Pons (tissue), 1 donor: ENCODE data around the gene TOB1.

Experiments used
- DNase-seq: peaks from one replicate; pipeline ENCODE4 v3.0.0-alpha.2; 2016; ENCODE audit warnings: low spot score

The TOB1 gene

GRCh38 chr17:50845240-50846147, 20.7 kb downstream of the TOB1 start:
- DNase-seq, result no peak

DNA sequence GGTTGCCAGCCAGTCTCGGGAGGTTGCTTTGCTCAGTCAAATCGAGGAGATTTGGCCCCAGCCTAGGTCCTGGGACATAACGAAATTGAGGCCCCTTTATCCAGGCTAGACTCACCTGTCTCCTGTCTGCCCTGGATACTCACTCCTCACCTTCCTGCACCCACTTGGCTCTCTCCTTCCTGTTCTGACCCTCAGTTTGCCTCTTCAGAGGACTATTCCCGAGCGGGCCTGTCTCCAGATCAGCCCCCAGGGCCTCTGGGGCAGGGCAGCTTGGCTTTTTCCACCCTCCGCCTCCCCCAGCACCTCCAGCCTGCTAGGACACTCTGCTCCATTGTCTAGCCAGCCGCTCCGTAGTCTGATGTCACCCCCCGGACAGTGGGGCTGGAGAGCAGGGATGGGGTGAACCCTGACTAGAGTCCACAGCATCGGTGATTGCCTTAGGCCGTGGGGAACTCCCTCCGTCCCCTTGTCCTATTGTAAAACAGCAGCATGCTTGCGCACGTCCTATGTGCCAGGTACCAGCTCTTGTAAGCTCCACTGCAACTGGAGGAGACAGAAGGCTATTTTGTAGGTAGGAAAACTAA, 21.9 kb downstream of the TOB1 start:
- DNase-seq, result peak; percentile 61

GRCh38 chr17:50843150-50843905, 22.8 kb downstream of the TOB1 start:
- DNase-seq, result no peak

GRCh38 chr17:50842506-50843149, 23.5 kb downstream of the TOB1 start:
- no peak for DNase-seq

DNA sequence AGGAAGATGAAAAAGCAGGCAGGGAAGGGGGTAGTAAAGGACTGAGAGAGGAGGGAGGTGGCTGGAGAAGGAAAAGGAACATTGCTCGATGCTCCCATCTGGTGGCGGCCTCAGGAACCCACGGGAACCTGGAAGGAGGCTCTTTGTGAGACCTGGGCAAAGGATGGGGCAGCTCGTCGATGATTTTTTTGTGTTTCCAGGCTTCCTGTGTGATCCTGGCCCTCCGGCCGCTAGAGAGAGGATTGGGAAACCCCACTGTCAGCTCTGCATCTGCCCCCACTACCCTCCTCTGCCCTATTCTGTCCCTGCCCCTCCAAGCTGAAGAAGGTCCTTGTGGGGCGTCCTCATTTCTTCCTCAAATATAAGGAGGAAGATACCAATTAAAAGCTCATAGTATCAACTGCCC, 24.2 kb downstream of the TOB1 start:
- peak; percentile 81 for DNase-seq

- no peak for DNase-seq
These were observed 24.7 kb downstream of the TOB1 start for GRCh38 chr17:50841277-50841948.

- DNase-seq, result no peak
These were observed 25.8 kb downstream of the TOB1 start for GRCh38 chr17:50840311-50840851.

DNA sequence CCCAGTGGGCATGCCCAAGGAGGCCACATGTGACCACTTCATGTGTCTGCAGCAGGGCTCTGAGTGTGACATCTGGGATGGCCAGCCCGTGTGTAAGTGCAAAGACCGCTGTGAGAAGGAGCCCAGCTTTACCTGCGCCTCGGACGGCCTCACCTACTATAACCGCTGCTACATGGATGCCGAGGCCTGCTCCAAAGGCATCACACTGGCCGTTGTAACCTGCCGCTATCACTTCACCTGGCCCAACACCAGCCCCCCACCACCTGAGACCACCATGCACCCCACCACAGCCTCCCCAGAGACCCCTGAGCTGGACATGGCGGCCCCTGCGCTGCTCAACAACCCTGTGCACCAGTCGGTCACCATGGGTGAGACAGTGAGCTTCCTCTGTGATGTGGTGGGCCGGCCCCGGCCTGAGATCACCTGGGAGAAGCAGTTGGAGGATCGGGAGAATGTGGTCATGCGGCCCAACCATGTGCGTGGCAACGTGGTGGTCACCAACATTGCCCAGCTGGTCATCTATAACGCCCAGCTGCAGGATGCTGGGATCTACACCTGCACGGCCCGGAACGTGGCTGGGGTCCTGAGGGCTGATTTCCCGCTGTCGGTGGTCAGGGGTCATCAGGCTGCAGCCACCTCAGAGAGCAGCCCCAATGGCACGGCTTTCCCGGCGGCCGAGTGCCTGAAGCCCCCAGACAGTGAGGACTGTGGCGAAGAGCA, 26.4 kb downstream of the TOB1 start:
- no peak for DNase-seq

- DNase-seq, result peak; percentile 82
These were observed 27.9 kb downstream of the TOB1 start for GRCh38 chr17:50837980-50838954.

- DNase-seq, result no peak
These were observed 28.7 kb downstream of the TOB1 start for GRCh38 chr17:50837286-50837979.

DNA sequence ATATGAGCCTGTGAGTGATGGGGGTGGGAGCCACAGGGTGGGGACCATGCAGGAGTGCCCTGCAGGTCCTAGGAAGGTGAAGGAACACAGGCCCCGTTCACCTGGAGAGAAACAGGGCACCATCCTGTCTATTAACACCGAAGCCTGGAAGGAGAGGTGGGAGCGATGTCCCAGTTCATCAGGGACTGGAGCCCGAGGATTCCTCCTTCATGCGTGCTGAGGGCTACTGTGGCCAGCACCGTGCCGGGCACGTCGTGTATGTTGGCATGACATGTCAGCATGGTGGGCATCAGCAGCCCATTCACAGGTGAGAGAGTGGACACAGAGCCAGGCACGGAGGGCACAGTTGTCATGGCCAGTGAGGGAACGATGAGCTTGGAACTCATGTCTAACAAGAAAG, 29.3 kb downstream of the TOB1 start:
- no peak for DNase-seq

DNA sequence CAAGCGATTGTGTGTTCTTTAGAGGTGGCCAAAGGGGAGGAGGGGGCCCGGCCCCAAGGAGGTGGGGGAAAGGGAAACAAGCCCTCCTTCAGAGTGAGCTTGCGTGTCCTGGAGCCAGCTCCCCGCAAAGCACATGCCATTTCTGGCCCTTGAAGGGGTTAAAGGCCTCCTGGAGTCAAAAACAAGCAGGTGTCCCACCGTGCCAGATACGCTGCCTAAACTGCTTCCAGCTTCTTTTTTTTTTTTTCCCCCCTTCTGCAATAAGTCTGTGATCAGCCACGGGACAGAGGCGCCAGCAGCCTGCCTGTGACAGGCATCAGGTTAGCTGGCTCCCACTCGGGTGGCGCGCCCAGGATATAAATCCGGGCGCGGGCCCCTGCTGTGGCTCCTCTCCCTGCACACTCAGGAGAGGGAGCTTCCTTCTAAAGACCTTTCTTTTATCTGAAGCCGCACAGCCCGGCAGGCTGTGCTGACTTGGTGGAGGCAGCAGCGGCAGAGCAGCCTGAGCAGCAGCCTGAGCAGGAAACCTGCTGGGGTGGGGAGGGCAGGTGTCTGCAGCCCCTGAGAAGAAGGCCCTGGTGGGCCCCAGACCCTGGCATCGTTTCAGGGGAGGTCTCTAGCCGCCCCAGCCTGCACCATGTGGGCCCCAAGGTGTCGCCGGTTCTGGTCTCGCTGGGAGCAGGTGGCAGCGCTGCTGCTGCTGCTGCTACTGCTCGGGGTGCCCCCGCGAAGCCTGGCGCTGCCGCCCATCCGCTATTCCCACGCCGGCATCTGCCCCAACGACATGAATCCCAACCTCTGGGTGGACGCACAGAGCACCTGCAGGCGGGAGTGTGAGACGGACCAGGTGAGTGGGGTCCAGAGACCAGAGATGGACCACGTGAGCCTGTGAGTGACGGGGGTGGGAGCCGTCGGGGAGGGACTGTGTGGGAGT, 30.6 kb downstream of the TOB1 start, which contains the start of gene WFIKKN2:
WFIKKN2 (plus strand) TSS at position 286 of the 934 bp plus-strand sequence; CDS start at position 638, 352 bp downstream.
- no peak for DNase-seq

DNA sequence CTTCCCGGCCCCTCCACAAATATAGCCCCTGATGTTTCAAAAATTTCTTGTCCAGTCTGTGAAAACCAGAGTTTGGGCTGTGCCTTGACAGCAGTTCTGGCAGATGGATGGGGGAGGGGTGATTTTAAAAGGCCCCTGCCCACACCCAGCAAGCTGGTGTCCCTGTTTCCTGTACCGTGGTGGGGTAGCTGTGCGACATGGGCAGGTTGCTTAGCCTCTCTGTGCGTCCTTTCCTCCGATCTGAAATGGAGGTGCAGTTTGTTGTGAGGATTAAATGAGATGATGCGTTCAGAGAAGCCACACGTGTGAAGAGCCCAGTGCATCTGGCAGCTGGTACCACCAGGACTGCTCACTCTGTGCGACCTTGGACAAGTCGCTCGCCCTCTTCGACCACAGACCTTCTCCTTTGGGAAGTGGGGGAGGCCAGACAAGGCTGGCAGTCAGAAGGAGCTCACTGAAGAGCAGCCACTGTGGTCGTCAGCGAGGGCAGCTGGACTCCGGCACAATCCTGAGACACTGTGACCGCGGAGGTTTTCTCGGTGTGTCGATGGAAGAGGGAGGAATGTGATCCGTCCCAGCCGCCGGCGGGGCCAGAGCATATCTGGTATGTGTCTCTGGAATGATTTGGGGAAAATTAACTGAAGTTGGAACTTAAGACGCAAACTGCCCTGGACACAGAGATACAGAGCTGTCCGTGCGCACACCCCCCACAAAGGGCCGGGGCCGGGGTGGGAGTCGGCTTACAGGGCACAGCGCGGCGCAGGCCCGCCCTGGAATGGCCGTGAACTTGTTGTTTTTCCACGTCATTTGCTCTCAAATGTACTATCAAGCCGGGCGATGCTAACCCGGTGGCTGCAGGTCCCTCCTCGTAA, 31.5 kb downstream of the TOB1 start:
- no peak for DNase-seq

GRCh38 chr17:50833510-50834428, 32.4 kb downstream of the TOB1 start:
- no peak for DNase-seq

DNA sequence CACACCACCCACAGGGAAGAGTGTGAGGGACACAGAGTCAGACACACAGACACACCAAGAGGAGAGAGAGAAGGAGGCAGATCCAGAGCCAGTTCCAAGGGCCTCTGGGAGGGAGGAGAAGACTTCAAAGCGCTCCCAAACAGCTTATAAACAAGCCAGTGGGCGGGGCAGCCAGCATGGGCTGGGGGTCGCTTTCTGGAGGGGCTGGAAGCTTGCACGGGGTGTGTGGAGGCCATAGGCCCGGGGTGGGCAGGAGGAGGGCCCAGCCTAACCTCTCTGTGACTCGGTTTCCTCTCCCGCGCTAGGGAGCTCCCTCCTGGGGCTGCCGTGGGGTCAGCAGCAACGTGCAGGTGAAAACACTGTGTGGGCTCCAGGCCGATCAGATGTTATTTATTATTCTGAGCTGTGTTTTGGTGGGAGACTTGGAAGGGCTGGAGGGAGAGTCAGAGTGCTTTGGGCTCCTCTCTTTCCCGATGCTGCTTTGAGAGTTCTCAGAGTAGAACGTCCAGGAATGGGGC, 33.2 kb downstream of the TOB1 start:
- DNase-seq, result no peak
